Skeletal muscle tissue (tissue), 4 donors: ENCODE results near the gene KLF2. TPM values are rescaled to one million over a fixed set of nuclear protein-coding genes. Genes with fewer than 3 reads are reported as not detected.

Experiments
- H3K27ac ChIP-seq: one replicate; pipeline ENCODE4 v1.7.0; 2013; ENCODE audit warnings: mild to moderate bottlenecking, low read depth, low read length, inconsistent platforms
- H3K27me3 ChIP-seq, 3 donors: one replicate each; pipeline ENCODE4 v1.7.0; 2013; ENCODE audit warnings: low read length in 3 of 3; ENCODE audit not compliant: control insufficient read depth in 3 of 3, insufficient read depth in 3 of 3
- H3K36me3 ChIP-seq, 3 donors: one replicate each; pipeline ENCODE4 v1.7.0; 2013; ENCODE audit warnings: low read length in 3 of 3; ENCODE audit not compliant: control insufficient read depth in 3 of 3, insufficient read depth in 3 of 3
- H3K4me1 ChIP-seq, 3 donors: one replicate each; pipeline ENCODE4 v1.7.0; 2013; ENCODE audit warnings: low read length in 3 of 3, mild to moderate bottlenecking in 3 of 3; ENCODE audit not compliant: control insufficient read depth in 3 of 3, insufficient read depth in 3 of 3
- H3K4me3 ChIP-seq, 3 donors: one replicate each; pipeline ENCODE4 v1.7.0; 2013; ENCODE audit warnings: low read length in 3 of 3
- H3K9ac ChIP-seq, 3 donors: one replicate each; pipeline ENCODE4 v1.7.0; 2013; ENCODE audit warnings: low read length in 3 of 3, mild to moderate bottlenecking in 3 of 3, moderate library complexity in 2 of 3, low read depth in 1 of 3
- H3K9me3 ChIP-seq, 3 donors: one replicate each; pipeline ENCODE4 v1.7.0; 2013; ENCODE audit warnings: low read length in 3 of 3; ENCODE audit not compliant: control insufficient read depth in 3 of 3
- total RNA-seq: library from RNA; depleted of rRNA; stranded (reverse); fragments of >200 nt; gene quantifications from one replicate; pipeline ENCODE4 v1.2.3, GENCODE V29; 2014
- donor health status: Osteomylitis.

Gene KLF2
- total RNA-seq, 1 donor from 2014 or later: 14.1 TPM

DNA sequence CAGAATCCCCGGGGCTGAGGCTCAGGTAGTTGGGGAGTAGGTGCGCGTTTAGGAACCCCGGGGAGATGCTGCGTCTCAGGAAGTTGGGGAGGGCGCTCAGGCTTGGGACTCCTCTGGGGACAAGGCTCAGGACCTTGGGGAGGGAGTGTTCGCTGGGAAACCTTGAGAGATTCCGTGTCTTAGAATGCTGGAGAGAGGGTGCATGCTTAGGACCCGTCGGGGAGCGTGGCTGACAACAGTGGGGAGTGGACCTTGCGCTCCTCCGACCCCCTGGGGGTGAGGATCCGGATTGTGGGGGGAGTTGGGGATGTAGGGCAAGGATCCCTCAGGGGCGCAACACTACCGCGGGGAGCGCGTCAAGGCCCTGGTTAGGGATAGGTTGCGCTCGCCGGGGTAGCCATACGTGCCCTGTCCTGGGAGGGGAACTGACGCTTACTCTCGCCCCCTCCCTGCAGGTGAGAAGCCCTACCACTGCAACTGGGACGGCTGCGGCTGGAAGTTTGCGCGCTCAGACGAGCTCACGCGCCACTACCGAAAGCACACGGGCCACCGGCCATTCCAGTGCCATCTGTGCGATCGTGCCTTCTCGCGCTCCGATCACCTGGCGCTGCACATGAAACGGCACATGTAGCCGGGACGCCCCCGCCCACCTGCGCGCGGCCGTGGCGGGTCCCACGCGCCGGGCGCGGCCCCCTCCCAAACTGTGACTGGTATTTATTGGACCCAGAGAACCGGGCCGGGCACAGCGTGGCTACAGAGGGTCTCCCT is 2.0 kb downstream of the KLF2 start:
- Histone ChIP-seq H3K4me3 (peak overlapping the region; percentile 85 to 87 (median 86)), H3K27me3 (no peaks in the 10 kb centered on the region), H3K4me1 (peaks cover 26 to 49% (median 35%) of the 10 kb centered on the region in 3 donors), H3K36me3 (peaks cover 11 to 28% (median 17%) of the 10 kb centered on the region in 3 donors), H3K9ac (peak overlapping the region; percentile 78 to 86 (median 81)), H3K9me3 (no peaks in the 10 kb centered on the region), H3K27ac (peak overlapping the region; percentile 86)

DNA sequence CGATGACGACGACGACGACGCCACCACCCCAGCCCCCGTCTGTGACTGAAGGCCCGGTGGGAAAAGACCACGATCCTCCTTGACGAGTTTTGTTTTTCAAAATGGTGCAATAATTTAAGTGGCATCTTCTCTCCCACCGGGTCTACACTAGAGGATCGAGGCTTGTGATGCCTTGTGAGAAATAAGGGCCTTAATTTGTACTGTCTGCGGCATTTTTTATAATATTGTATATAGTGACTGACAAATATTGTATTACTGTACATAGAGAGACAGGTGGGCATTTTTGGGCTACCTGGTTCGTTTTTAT is 2.5 kb downstream of the KLF2 start:
- peak overlapping the region; percentile 85 to 87 (median 86) for H3K4me3 ChIP-seq
- H3K4me1 ChIP-seq: peaks cover 26 to 49% (median 39%) of the 10 kb centered on the region in 3 donors
- peak overlapping the region; percentile 20 to 86 (median 78) for H3K9ac ChIP-seq
- H3K27ac ChIP-seq: peak overlapping the region; percentile 86
- no peaks in the 10 kb centered on the region for H3K27me3 ChIP-seq
- no peaks in the 10 kb centered on the region for H3K9me3 ChIP-seq
- H3K36me3 ChIP-seq: peaks cover 11 to 28% (median 17%) of the 10 kb centered on the region in 3 donors

DNA sequence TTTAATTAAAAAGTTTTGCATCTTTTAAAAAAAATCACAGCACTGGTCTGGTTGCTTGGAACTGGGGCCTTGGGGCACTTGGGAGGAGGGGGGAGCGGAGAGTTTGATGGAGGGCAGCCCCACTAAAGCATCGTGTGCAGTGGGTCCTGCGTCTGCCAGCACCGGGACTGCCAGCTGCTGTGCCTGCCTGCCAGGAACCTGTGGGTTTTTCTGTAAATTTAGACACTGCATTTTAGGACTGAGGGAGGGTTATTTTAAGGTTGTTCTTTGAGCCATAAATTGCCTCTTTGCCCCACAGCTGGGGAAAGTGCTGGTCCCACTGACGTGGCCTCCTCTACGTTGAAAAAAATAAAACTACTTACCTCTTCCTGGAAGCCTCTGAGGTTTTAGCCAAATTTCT is 2.9 kb downstream of the KLF2 start:
- peak overlapping the region; percentile 34 to 86 (median 65) for H3K9ac ChIP-seq
- H3K27ac ChIP-seq: peak overlapping the region; percentile 86
- H3K4me1 ChIP-seq: peaks cover 26 to 49% (median 40%) of the 10 kb centered on the region in 3 donors
- no peaks in the 10 kb centered on the region for H3K9me3 ChIP-seq
- peak overlapping the region; percentile 66 to 87 (median 86) for H3K4me3 ChIP-seq
- no peaks in the 10 kb centered on the region for H3K27me3 ChIP-seq
- peaks cover 11 to 28% (median 17%) of the 10 kb centered on the region in 3 donors for H3K36me3 ChIP-seq

DNA sequence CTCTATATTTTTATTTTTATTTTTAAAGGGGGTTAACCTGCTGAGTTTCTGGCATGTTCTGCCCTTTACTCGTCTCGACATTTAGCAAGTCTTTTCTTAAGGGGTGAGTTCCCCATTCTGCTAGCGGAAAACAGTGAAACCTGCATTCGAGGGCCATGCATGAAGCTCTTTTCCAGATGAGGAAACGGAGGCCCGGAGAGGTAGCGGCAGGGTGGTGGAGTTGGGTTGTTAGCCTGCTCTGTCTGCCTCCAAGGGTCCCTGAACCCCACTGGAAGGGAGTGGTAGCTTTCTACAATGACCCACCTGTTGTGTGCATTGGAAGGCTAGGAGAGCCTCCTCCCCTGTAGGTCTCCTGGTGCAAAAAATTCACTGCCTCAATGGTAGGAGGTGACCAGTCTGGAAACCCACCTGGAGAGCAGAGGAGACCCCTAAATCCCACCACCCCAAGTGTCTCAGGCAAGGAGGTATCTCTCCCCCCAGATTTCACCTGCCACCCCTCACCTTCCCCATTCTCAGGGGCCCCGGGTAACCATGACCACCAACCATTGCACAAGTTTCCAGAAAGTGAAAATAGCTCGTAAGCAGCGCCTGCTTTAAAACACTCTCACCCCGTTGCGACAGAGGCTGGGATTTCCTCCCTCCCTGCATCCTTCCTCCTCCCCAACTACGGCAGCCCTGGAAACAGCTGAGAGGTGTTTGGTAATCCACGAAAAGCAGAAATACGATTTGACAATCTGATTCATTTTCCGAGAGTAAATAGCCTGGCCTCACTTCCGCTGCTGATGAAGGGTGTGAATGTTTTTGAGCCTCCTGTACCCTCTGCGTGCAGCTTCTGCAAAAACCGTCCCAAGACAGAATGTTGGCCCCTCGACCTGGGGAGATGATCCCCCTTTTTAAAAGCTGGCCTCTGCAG is 3.5 kb downstream of the KLF2 start:
- Histone ChIP-seq H3K27ac (peak overlapping the region; percentile 86), H3K36me3 (peaks cover 11 to 28% (median 17%) of the 10 kb centered on the region in 3 donors), H3K4me3 (peak overlapping the region; percentile 66 to 87 (median 86)), H3K4me1 (peaks cover 26 to 48% (median 40%) of the 10 kb centered on the region in 3 donors), H3K27me3 (no peaks in the 10 kb centered on the region), H3K9ac (peak overlapping the region; percentile 34 to 86 (median 65)), H3K9me3 (no peaks in the 10 kb centered on the region)

DNA sequence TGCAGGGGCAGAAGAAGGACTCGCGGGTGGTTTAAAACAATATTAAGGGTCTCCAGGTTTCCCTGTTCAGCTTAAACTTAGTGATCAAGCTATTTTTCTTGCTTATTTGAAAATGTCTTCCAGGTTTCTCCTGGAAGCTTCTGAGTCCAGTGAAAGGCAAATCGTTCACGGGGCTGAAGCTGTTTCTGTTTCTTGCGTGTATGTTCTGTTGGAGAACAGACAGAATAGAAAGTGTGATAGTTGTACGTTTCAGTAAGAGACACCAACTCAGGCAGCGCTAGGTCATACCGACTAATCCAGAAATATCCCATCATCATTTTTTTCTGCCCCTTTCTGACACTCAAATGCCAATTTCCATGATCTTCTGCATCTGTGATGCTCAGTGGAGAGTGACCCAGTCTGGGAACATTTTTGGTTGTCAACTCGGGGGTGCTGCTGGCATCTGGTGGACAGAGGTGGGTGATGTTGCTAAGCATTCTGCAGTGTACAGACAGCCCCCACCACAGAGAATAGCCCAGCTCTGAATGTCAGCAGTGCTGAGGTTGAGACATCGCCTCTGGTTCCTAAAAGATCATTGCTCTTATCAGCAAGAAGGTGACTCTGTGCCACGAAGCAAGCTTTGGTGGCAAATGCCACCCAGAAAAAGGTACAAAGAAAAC is 4.3 kb downstream of the KLF2 start:
- peak overlapping the region; percentile 40 to 87 (median 63) for H3K4me3 ChIP-seq
- peak overlapping the region; percentile 86 for H3K27ac ChIP-seq
- peaks cover 23 to 40% (median 40%) of the 10 kb centered on the region in 3 donors for H3K4me1 ChIP-seq
- peak overlapping the region; percentile 25 to 65 (median 34) for H3K9ac ChIP-seq
- no peaks in the 10 kb centered on the region for H3K27me3 ChIP-seq
- peaks cover 11 to 28% (median 17%) of the 10 kb centered on the region in 3 donors for H3K36me3 ChIP-seq
- H3K9me3 ChIP-seq: no peaks in the 10 kb centered on the region

GRCh38 chr19:16330368-16330801 is 5.8 kb downstream of the KLF2 start:
- Histone ChIP-seq H3K4me1 (peaks cover 20 to 38% (median 37%) of the 10 kb centered on the region in 3 donors), H3K9ac (no peak overlapping the region), H3K27ac (no peak overlapping the region), H3K27me3 (no peaks in the 10 kb centered on the region), H3K9me3 (no peaks in the 10 kb centered on the region), H3K36me3 (peaks cover 11 to 28% (median 17%) of the 10 kb centered on the region in 3 donors), H3K4me3 (no peak overlapping the region)

DNA sequence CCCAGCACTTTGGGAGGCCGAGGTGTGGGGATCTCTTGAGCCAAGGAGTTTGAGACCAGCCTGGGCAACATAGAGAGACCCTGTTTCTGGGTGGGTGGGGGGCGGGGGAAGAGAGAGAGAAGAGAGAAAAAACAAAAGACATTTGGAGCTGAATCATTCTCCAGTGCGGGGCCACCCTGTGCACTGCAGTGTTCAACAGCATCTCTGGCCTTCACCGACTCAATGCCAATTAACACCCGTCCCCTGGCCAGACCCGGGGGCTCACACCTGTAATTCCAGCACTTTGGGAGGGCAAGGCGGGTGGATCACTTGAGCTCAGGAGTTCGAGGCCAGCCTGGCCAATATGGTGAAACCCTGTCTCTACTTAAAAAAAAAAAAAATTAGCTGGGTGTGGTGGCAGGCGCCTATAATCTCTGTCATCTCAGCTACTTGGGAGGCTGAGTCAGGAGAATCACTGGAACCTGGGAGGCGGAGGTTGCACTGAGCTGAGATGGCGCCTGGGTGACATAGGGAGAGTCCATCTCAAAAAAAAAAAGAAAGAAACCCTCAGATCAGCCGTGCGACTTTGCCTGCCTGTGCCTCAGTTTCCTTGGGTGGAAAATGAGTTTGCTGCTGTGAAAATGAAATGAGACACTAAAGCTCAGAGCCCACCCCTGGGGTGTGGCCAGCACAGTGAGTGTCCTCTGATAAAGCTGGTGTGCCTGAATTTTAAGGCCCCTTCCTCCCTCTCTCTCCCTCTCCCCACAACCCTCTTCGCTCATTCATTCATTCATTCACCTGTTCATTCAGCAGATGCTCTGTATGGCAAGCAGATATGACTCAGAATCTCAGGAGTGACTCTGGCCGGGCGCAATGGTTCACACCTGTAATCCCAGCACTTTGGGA is 6.4 kb downstream of the KLF2 start:
- Histone ChIP-seq H3K36me3 (peaks cover 11 to 25% (median 17%) of the 10 kb centered on the region in 3 donors), H3K9me3 (no peaks in the 10 kb centered on the region), H3K27ac (peak overlapping the region; percentile 25), H3K4me3 (no peak overlapping the region), H3K9ac (peak overlapping the region in 1 of 3 donors; percentile 16), H3K27me3 (no peaks in the 10 kb centered on the region), H3K4me1 (peaks cover 19 to 34% (median 33%) of the 10 kb centered on the region in 3 donors)

DNA sequence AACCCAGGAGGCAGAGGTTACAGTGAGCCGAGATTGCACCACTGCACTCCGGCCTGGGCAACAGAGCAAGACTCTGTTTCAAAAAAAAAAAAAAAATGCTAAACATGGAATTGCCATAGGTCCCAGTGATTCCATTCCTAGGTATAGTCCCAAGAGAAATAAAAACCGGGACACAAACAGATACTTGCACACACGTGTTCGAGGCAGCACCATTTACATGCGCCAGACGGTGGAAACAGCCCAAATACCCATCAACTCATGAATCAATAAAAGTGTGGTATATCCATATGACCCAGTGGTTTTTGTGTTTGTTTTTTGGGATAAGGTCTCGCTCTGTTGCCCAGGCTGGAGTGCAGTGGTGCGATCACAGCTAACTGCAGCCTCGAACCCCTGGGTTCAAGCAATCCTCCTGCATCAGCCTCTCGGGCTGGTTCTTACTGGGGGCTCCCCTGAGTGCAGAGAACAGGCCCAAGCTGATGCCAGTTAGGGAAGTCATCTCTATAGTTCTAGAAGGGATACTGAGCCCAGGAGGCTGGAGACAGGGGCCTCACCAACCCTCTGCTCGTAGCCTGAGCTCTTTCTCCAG is 8.5 kb downstream of the KLF2 start:
- no peak overlapping the region for H3K9ac ChIP-seq
- no peaks in the 10 kb centered on the region for H3K27me3 ChIP-seq
- peaks cover 11 to 23% (median 18%) of the 10 kb centered on the region in 3 donors for H3K4me1 ChIP-seq
- no peaks in the 10 kb centered on the region for H3K9me3 ChIP-seq
- H3K4me3 ChIP-seq: no peak overlapping the region
- H3K36me3 ChIP-seq: peaks cover 2 to 7% (median 2%) of the 10 kb centered on the region in 3 donors
- no peak overlapping the region for H3K27ac ChIP-seq
